ENCODE measurements around the gene MBP.

MBP gene

DNA sequence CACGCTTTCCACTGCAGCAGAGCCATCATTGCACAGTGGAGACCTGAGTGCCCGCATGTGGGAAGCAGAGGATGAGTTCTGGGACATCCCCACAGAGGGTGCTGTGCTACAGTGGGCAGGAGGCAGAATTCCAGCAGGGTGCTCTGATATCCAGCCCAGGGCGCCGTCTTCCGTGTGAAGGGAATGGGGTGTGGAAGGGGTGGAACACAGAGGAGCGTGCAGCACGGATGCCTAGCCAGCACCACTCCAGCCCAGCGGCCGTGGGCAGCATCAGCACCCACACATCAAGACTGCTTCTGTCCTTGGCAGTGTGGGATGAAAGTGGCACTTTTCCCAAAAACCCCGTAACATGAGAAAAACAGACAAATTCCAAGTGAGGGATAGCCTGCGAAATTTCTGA is 175.9 kb downstream of the MBP start:
- TF ChIP-seq, protein P1, sequence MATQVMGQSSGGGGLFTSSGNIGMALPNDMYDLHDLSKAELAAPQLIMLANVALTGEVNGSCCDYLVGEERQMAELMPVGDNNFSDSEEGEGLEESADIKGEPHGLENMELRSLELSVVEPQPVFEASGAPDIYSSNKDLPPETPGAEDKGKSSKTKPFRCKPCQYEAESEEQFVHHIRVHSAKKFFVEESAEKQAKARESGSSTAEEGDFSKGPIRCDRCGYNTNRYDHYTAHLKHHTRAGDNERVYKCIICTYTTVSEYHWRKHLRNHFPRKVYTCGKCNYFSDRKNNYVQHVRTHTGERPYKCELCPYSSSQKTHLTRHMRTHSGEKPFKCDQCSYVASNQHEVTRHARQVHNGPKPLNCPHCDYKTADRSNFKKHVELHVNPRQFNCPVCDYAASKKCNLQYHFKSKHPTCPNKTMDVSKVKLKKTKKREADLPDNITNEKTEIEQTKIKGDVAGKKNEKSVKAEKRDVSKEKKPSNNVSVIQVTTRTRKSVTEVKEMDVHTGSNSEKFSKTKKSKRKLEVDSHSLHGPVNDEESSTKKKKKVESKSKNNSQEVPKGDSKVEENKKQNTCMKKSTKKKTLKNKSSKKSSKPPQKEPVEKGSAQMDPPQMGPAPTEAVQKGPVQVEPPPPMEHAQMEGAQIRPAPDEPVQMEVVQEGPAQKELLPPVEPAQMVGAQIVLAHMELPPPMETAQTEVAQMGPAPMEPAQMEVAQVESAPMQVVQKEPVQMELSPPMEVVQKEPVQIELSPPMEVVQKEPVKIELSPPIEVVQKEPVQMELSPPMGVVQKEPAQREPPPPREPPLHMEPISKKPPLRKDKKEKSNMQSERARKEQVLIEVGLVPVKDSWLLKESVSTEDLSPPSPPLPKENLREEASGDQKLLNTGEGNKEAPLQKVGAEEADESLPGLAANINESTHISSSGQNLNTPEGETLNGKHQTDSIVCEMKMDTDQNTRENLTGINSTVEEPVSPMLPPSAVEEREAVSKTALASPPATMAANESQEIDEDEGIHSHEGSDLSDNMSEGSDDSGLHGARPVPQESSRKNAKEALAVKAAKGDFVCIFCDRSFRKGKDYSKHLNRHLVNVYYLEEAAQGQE (IDR thresholded peaks at IDR 0.05; ENCODE audit: low read depth), result no peak
- TF ChIP-seq TEAD4 (IDR thresholded peaks at IDR 0.05) (no peak), TAF1 (IDR thresholded peaks at IDR 0.05; ENCODE audit: low read depth) (no peak), RAD21 (IDR thresholded peaks at IDR 0.05; ENCODE audit: low read depth) (no peak), CREB1 (IDR thresholded peaks at IDR 0.05; ENCODE audit: low read depth) (no peak), NFIC (IDR thresholded peaks at IDR 0.05) (no peak), TCF12 (IDR thresholded peaks at IDR 0.05; ENCODE audit: low read depth) (no peak), EP300 (IDR thresholded peaks at IDR 0.05; ENCODE audit: borderline replicate concordance) (no peak), EGR1 (IDR thresholded peaks at IDR 0.05) (no peak), FOXM1 (IDR thresholded peaks at IDR 0.05; ENCODE audit: borderline replicate concordance, low read depth) (no peak)
- TF ChIP-seq, protein P2, sequence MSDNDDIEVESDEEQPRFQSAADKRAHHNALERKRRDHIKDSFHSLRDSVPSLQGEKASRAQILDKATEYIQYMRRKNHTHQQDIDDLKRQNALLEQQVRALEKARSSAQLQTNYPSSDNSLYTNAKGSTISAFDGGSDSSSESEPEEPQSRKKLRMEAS (IDR thresholded peaks at IDR 0.05), result no peak

DNA sequence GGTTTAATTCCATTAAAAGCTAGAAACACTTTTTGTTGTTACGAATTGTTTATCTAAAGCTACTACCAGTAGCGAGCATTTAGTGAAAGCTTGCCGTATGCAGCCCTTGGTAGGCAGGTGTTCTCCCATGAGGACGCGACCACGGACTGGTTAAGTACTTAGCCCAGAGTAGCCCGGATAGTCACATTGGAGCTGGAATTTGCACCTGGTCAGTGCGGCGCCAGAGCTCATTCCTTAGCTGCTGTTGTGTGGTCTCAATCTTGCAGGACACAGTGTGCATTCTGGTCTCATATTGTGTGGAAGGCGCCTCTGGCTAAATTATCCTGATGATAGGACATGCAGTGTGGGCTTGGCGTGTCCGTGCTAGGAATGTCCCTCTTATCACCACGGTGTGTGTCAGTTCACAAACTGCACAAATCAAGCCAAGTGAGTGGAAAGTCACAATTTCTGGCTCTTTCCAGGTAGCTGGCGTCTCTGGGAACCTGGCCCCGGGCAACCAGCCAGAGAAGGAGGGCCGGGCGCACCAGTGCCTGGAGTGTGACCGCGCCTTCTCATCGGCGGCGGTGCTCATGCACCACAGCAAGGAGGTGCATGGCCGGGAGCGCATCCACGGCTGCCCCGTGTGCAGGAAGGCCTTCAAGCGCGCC is 176.9 kb downstream of the MBP start:
- TF ChIP-seq, protein P3, sequence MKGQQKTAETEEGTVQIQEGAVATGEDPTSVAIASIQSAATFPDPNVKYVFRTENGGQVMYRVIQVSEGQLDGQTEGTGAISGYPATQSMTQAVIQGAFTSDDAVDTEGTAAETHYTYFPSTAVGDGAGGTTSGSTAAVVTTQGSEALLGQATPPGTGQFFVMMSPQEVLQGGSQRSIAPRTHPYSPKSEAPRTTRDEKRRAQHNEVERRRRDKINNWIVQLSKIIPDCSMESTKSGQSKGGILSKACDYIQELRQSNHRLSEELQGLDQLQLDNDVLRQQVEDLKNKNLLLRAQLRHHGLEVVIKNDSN (IDR thresholded peaks at IDR 0.05), result no peak; the same call in 1 of the 2 replicates
- TF ChIP-seq EP300 (IDR thresholded peaks at IDR 0.05; ENCODE audit: borderline replicate concordance) (no peak; the same call in 1 of the 2 replicates), YY1 (IDR thresholded peaks at IDR 0.05; ENCODE audit: low read depth) (no peak), TAF1 (IDR thresholded peaks at IDR 0.05; ENCODE audit: low read depth) (no peak), CREB1 (IDR thresholded peaks at IDR 0.05; ENCODE audit: low read depth) (no peak), EGR1 (IDR thresholded peaks at IDR 0.05) (no peak; the same call in 1 of the 2 replicates), CEBPB (IDR thresholded peaks at IDR 0.05) (no peak), FOXM1 (IDR thresholded peaks at IDR 0.05; ENCODE audit: borderline replicate concordance, low read depth) (0 out of 2 replicates have a peak, but pooled peaks have one; percentile 24), TCF12 (IDR thresholded peaks at IDR 0.05; ENCODE audit: low read depth) (peak; percentile 86), NFIC (IDR thresholded peaks at IDR 0.05) (peak; percentile 97), RAD21 (IDR thresholded peaks at IDR 0.05; ENCODE audit: low read depth) (peak; percentile 42; the same call in 1 of the 2 replicates), ZBTB7A (IDR thresholded peaks at IDR 0.05; ENCODE audit: low read depth) (no peak), TEAD4 (IDR thresholded peaks at IDR 0.05) (peak; percentile 47; the same call in 1 of the 2 replicates)
- TF ChIP-seq, protein P1 (IDR thresholded peaks at IDR 0.05; ENCODE audit: low read depth), result no peak
- TF ChIP-seq, protein P2 (IDR thresholded peaks at IDR 0.05), result peak; percentile 93

DNA sequence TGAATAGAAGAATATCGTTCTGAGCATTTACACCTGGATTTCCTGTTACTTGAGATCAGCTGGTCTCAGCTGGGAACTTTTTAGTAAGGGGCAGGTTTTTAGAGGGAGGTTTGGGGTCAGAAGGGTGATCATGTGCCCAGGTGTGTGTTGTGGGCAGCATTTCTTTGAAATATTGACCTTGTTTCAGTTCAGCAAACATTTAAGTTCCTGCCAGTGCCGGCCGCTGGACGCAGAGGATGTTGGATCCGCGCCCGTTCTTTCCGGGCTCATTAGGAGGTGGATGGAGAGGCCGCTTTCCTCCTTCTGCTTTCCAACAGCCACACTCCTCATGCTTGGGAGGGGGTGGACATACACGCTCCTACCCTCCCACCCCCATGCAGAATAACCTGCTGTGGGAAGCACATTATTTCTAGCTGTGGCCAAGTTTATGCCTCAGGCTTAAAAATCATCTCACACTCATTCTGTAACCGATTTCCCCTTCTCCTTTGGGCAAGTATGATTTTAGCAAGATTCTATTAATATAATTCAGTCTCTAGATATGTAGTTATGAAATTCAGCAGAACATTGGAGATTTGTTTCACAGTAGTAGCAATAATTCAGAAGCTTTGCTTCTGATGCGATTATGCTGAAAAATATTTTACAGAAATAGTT is 178.9 kb downstream of the MBP start:
- TF ChIP-seq TCF12 (IDR thresholded peaks at IDR 0.05; ENCODE audit: low read depth) (0 out of 2 replicates have a peak, but pooled peaks have one; percentile 46), YY1 (IDR thresholded peaks at IDR 0.05; ENCODE audit: low read depth) (0 out of 2 replicates have a peak, but pooled peaks have one; percentile 5), TEAD4 (IDR thresholded peaks at IDR 0.05) (no peak), NFIC (IDR thresholded peaks at IDR 0.05) (peak; percentile 85)

DNA sequence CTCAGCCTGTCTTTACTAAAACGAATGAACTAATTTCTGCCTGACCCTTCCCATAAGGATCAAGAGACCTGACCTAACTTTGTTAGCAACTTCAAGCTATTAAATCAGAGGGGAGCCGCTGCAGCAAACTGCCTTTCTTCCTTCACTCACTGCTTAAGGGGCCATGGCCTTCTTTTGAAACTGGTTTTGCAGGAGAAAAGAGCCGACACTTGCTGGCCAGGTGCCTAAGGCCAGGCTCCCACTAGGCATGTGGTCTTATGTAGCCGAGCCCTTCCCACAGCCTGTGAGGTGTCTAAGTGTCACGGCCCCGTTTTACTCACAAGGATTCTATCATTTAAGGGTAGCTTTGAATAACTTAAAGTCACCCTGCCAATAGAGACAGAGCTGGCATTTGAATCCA is 179.4 kb downstream of the MBP start:
- TF ChIP-seq FOXM1 (IDR thresholded peaks at IDR 0.05; ENCODE audit: borderline replicate concordance, low read depth) (no peak), YY1 (IDR thresholded peaks at IDR 0.05; ENCODE audit: low read depth) (0 out of 2 replicates have a peak, but pooled peaks have one; percentile 33), TCF12 (IDR thresholded peaks at IDR 0.05; ENCODE audit: low read depth) (no peak; the same call in 1 of the 2 replicates), CREB1 (IDR thresholded peaks at IDR 0.05; ENCODE audit: low read depth) (no peak), EGR1 (IDR thresholded peaks at IDR 0.05) (no peak)

DNA sequence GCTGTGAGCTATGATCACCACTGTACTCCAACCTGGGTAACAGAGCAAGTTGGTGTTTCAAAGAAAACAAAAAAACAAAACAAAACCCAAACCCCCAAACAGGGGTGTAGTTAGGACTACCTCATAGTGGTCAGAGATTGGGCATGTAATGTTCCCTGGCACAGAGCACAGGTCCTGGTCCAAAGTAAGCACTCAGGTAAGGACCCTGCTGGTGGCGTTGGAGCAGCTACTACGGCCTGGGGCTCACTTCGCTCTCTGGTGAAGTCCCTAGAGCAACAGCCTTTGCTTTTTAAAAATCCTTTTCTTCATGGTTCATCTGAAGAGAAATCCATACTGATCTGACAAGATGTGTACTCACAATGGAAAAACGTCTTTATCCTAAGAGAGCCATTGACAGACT is 179.8 kb downstream of the MBP start:
- no peak for TF ChIP-seq CEBPB (IDR thresholded peaks at IDR 0.05)
- TF ChIP-seq, protein P3 (IDR thresholded peaks at IDR 0.05), result no peak
